Chondrocyte (in vitro differentiated cells): ENCODE measurements around the gene TBC1D5. TPM values are rescaled to one million over a fixed set of nuclear protein-coding genes. Genes with fewer than 3 reads are reported as not detected.

Source experiments
- DNase-seq: peaks from one replicate; pipeline ENCODE4 v3.0.0; 2021; ENCODE audit warnings: mixed read lengths, low spot score
- H3K27ac Mint-ChIP-seq: one replicate; pipeline ENCODE4 v1.8.0; 2021; ENCODE audit warnings: mild to moderate bottlenecking, moderate library complexity, mixed read lengths; ENCODE audit not compliant: unreplicated experiment
- H3K27me3 Mint-ChIP-seq: 2 replicates; pipeline ENCODE4 v1.8.0; 2021; ENCODE audit warnings: low read depth, mixed read lengths
- H3K36me3 Mint-ChIP-seq: 2 replicates; pipeline ENCODE4 v1.8.0; 2021; ENCODE audit warnings: low read depth, mixed read lengths
- H3K4me1 Mint-ChIP-seq: 2 replicates; pipeline ENCODE4 v1.8.0; 2021; ENCODE audit warnings: low read depth, mild to moderate bottlenecking, mixed read lengths
- H3K4me3 Mint-ChIP-seq: one replicate; pipeline ENCODE4 v1.8.0; 2021; ENCODE audit warnings: mild to moderate bottlenecking, moderate library complexity, mixed read lengths; ENCODE audit not compliant: unreplicated experiment
- H3K9me3 Mint-ChIP-seq: 2 replicates; pipeline ENCODE4 v1.8.0; 2021; ENCODE audit warnings: low read depth, mixed read lengths
- CTCF ChIP-seq: fragments of 200-600 bp; sonication (generic); IDR thresholded peaks from 2 replicates; pipeline ENCODE4 v1.5.0; 2021; ENCODE audit warnings: antibody characterized with exemption, mild to moderate bottlenecking, moderate library complexity
- total RNA-seq: library from RNA; stranded (reverse); gene quantifications from 3 replicates; pipeline ENCODE4 v1.2.1, GENCODE V29; 2021

The TBC1D5 gene
- total RNA-seq, 1 donor from 2014 or later: 44.6 TPM

GRCh38 chr3:17235310-17235709, 507.1 kb downstream of the TBC1D5 start:
- TF ChIP-seq CTCF: no peak
- H3K4me3 Mint-ChIP-seq: no peak overlapping the region
- DNase-seq: no peak
- H3K36me3 Mint-ChIP-seq: no peaks in the 10 kb centered on the region
- no peaks in the 10 kb centered on the region for H3K9me3 Mint-ChIP-seq
- peaks cover 8% of the 10 kb centered on the region for H3K4me1 Mint-ChIP-seq
- H3K27me3 Mint-ChIP-seq: no peaks in the 10 kb centered on the region
- H3K27ac Mint-ChIP-seq: no peak overlapping the region

GRCh38 chr3:17234382-17234781, 508.0 kb downstream of the TBC1D5 start:
- Mint-ChIP-seq H3K36me3 (no peaks in the 10 kb centered on the region), H3K27ac (no peak overlapping the region), H3K9me3 (no peaks in the 10 kb centered on the region), H3K27me3 (no peaks in the 10 kb centered on the region), H3K4me1 (peaks cover 8% of the 10 kb centered on the region), H3K4me3 (no peak overlapping the region)
- no peak for DNase-seq
- no peak for TF ChIP-seq CTCF

GRCh38 chr3:17233398-17233800, 509.0 kb downstream of the TBC1D5 start:
- no peak overlapping the region for H3K27ac Mint-ChIP-seq
- H3K4me1 Mint-ChIP-seq: peaks cover 8% of the 10 kb centered on the region
- H3K27me3 Mint-ChIP-seq: no peaks in the 10 kb centered on the region
- H3K9me3 Mint-ChIP-seq: no peaks in the 10 kb centered on the region
- no peak for DNase-seq
- no peaks in the 10 kb centered on the region for H3K36me3 Mint-ChIP-seq
- TF ChIP-seq CTCF: peak; percentile 95
- H3K4me3 Mint-ChIP-seq: no peak overlapping the region

- Mint-ChIP-seq H3K4me3 (no peak overlapping the region), H3K27me3 (no peaks in the 10 kb centered on the region), H3K9me3 (no peaks in the 10 kb centered on the region), H3K36me3 (no peaks in the 10 kb centered on the region), H3K4me1 (peaks cover 4% of the 10 kb centered on the region), H3K27ac (no peak overlapping the region)
- TF ChIP-seq CTCF: no peak
- DNase-seq: no peak
These were observed 510.0 kb downstream of the TBC1D5 start for GRCh38 chr3:17232442-17232841.

- H3K27me3 Mint-ChIP-seq: no peaks in the 10 kb centered on the region
- DNase-seq: no peak
- H3K9me3 Mint-ChIP-seq: no peaks in the 10 kb centered on the region
- no peak overlapping the region for H3K27ac Mint-ChIP-seq
- no peak for TF ChIP-seq CTCF
- no peak overlapping the region for H3K4me3 Mint-ChIP-seq
- peaks cover 4% of the 10 kb centered on the region for H3K4me1 Mint-ChIP-seq
- no peaks in the 10 kb centered on the region for H3K36me3 Mint-ChIP-seq
These were observed 510.7 kb downstream of the TBC1D5 start for GRCh38 chr3:17231537-17232261.
